Endodermal cell (in vitro differentiated cells): Measurements from ENCODE around the gene CD34. TPM values are rescaled to one million over a fixed set of nuclear protein-coding genes. Genes with fewer than 3 reads are reported as not detected.

Source experiments
- DNase-seq: peaks from one replicate; pipeline ENCODE4 v3.0.0-alpha.2; 2017
- H3K27ac ChIP-seq: 2 replicates; pipeline ENCODE4 v1.5.1; 2013; ENCODE audit warnings: mild to moderate bottlenecking, low read depth, low read length, moderate library complexity
- H3K27me3 ChIP-seq: 2 replicates; pipeline ENCODE4 v1.6.1; 2013; ENCODE audit warnings: mild to moderate bottlenecking, low read length, moderate library complexity; ENCODE audit not compliant: insufficient read depth, control insufficient read depth, poor library complexity, severe bottlenecking
- H3K36me3 ChIP-seq: 2 replicates; pipeline ENCODE4 v1.7.0; 2013; ENCODE audit warnings: mild to moderate bottlenecking, low read length, moderate library complexity; ENCODE audit not compliant: control insufficient read depth, insufficient read depth
- H3K4me1 ChIP-seq: one replicate; pipeline ENCODE4 v1.7.0; 2013; ENCODE audit warnings: low read length; ENCODE audit not compliant: control insufficient read depth, insufficient read depth
- H3K4me3 ChIP-seq: 2 replicates; pipeline ENCODE4 v1.5.1; 2013; ENCODE audit warnings: mild to moderate bottlenecking, low read length, moderate library complexity
- H3K9ac ChIP-seq: 2 replicates; pipeline ENCODE4 v1.6.1; 2013; ENCODE audit warnings: mild to moderate bottlenecking, low read length, moderate library complexity; ENCODE audit not compliant: poor library complexity, severe bottlenecking; ENCODE audit errors: extremely low read depth
- H3K9me3 ChIP-seq: 2 replicates; pipeline ENCODE4 v1.6.1; 2013; ENCODE audit warnings: mild to moderate bottlenecking, low read length, moderate library complexity; ENCODE audit not compliant: control insufficient read depth
- H3K27ac Mint-ChIP-seq: 2 replicates; pipeline ENCODE4 v1.8.0; 2020; ENCODE audit warnings: mixed read lengths
- H3K27me3 Mint-ChIP-seq: 2 replicates; pipeline ENCODE4 v1.8.0; 2021; ENCODE audit warnings: mild to moderate bottlenecking, mixed read lengths; ENCODE audit not compliant: insufficient read depth
- H3K36me3 Mint-ChIP-seq: 2 replicates; pipeline ENCODE4 v1.8.0; 2020; ENCODE audit warnings: low read depth, mixed read lengths
- H3K4me1 Mint-ChIP-seq: 2 replicates; pipeline ENCODE4 v1.8.0; 2020; ENCODE audit warnings: mixed read lengths
- H3K4me3 Mint-ChIP-seq: 2 replicates; pipeline ENCODE4 v1.8.0; 2020; ENCODE audit warnings: mild to moderate bottlenecking, moderate library complexity, mixed read lengths
- H3K9me3 Mint-ChIP-seq: 2 replicates; pipeline ENCODE4 v1.8.0; 2020; ENCODE audit warnings: mild to moderate bottlenecking, mixed read lengths
- WGBS, 2 experiments: methylation state at CpG; one replicate each; pipeline versions ENCODE4 v1.1.5 to v1.1.7; 2013; ENCODE audit warnings: missing lambda C conversion rate in 2 of 2, mixed read lengths in 1 of 2; ENCODE audit not compliant: insufficient coverage in 1 of 2, insufficient read length in 1 of 2; 5-methylcytosine and 5-hydroxymethylcytosine counted together
- total RNA-seq, 2 donors: library from RNA; stranded (reverse); fragmentation: NEBNext Ultra II Directional in 1 of 2; extraction: Animal tissue kit (Norgen Biotek cat#: 25700) in 1 of 2; gene quantifications; 2 replicates in 1 of 2; 3 replicates in 1 of 2; pipeline ENCODE4 v1.2.1, GENCODE V29; 2021
- TF ChIP-seq, protein P1 (sequence below): fragments of 200-600 bp; sonication (generic); conservative IDR thresholded peaks from 2 replicates; pipeline ENCODE4 v1.5.0; 2021; ENCODE audit warnings: antibody characterized with exemption, mild to moderate bottlenecking

CD34 gene
- total RNA-seq, 2 donors from 2014 or later: 1.6 to 6.9 TPM

GRCh38 chr1:207913951-207914350, 3.0 kb upstream of the CD34 start:
- Histone ChIP-seq H3K4me3 (no peak overlapping the region), H3K9ac (no peak overlapping the region), H3K27me3 (peaks cover 44% of the 10 kb centered on the region), H3K36me3 (no peaks in the 10 kb centered on the region), H3K9me3 (no peaks in the 10 kb centered on the region), H3K27ac (no peak overlapping the region), H3K4me1 (no peaks in the 10 kb centered on the region)
- Mint-ChIP-seq H3K4me1 (peaks cover 24% of the 10 kb centered on the region), H3K4me3 (no peak overlapping the region), H3K27me3 (peaks cover 54% of the 10 kb centered on the region), H3K27ac (no peak overlapping the region), H3K36me3 (no peaks in the 10 kb centered on the region), H3K9me3 (no peaks in the 10 kb centered on the region)
- 96% methylated on average over 1 of the region's 1 CpG; no CpG with 5 or more reads in 1 of the 2 experiments for WGBS, 2 experiments
- DNase-seq: no peak
- TF ChIP-seq, protein P1, sequence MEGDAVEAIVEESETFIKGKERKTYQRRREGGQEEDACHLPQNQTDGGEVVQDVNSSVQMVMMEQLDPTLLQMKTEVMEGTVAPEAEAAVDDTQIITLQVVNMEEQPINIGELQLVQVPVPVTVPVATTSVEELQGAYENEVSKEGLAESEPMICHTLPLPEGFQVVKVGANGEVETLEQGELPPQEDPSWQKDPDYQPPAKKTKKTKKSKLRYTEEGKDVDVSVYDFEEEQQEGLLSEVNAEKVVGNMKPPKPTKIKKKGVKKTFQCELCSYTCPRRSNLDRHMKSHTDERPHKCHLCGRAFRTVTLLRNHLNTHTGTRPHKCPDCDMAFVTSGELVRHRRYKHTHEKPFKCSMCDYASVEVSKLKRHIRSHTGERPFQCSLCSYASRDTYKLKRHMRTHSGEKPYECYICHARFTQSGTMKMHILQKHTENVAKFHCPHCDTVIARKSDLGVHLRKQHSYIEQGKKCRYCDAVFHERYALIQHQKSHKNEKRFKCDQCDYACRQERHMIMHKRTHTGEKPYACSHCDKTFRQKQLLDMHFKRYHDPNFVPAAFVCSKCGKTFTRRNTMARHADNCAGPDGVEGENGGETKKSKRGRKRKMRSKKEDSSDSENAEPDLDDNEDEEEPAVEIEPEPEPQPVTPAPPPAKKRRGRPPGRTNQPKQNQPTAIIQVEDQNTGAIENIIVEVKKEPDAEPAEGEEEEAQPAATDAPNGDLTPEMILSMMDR: no peak

DNA sequence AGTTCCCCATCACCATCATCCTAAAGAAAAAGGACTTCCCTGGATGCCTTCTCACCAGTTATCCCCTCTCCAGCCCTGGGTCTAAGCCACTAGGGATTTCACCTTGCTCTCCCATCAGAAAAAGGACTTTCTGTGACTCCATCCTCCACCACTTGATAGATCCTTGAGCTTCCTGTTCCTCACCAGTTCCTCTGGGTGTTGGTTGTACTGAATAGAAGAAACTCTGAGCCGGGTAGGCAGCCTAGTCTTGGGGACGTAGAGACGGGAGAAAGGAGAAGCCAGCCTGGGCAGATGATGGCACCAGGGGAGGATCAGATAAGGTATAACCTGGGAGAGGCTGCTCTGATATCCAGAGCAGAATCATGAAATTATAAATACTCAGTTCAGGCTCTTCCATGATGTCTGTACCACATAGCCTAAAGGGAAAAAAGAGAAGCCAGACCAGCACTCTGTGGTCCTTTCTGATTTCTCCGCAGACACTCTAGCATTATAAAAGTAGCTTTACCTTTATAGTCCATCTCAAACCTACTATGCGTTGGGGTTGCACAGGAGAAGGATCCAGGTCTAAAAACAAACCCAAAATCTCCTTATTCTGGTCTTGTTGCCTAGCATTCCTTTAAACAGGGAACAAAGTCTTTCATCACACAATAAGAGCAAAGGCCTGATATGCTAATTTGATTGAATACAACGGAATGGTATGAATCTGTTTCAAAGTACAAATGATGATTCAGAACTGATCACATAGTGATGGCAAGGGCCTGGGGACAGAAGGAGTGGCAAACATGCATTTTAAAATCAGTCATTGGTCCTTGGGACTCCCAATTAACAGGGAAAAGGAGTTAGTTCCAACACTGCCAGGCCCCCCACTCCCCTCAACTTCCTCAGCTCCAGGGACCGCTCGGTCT, 1.2 kb upstream of the CD34 start:
- TF ChIP-seq, protein P1: no peak
- Histone ChIP-seq H3K4me3 (no peak overlapping the region), H3K36me3 (no peaks in the 10 kb centered on the region), H3K9me3 (no peaks in the 10 kb centered on the region), H3K27ac (no peak overlapping the region), H3K9ac (no peak overlapping the region), H3K4me1 (no peaks in the 10 kb centered on the region), H3K27me3 (peaks cover 47% of the 10 kb centered on the region)
- Mint-ChIP-seq H3K4me3 (no peak overlapping the region), H3K27ac (no peak overlapping the region), H3K36me3 (no peaks in the 10 kb centered on the region), H3K27me3 (peaks cover 59% of the 10 kb centered on the region), H3K4me1 (peaks cover 16% of the 10 kb centered on the region), H3K9me3 (no peaks in the 10 kb centered on the region)
- DNase-seq: no peak
- 76% methylated on average over 4 to 8 of the region's 8 CpGs for WGBS, 2 experiments

DNA sequence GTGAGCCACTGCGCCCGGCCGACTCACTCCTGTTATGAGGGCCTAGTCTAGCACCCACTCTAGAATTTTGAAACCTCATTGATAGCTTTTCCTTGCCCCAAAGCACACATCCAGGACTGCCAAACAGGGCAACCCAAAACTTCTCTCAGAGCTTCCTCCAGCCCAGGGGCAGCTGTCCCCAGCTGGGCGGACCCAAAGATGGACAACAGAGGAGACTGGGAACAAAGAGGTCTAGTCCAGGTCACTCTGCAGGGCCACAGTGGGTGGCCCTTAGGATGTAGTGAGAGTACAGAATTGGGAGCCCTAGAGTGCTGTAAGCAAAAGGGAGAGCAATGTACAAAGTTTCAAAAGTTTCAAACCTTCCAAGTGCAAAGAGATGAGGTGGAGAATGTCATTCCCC, 1.2 kb downstream of the CD34 start:
- no peaks in the 10 kb centered on the region for H3K36me3 Mint-ChIP-seq
- 96 to 100% methylated on average over 1 to 4 of the region's 4 CpGs for WGBS, 2 experiments
- TF ChIP-seq, protein P1: no peak
- no peaks in the 10 kb centered on the region for H3K36me3 ChIP-seq
- H3K9me3 ChIP-seq: no peaks in the 10 kb centered on the region
- H3K27me3 Mint-ChIP-seq: peaks cover 55% of the 10 kb centered on the region
- H3K9ac ChIP-seq: no peak overlapping the region
- no peaks in the 10 kb centered on the region for H3K4me1 ChIP-seq
- H3K9me3 Mint-ChIP-seq: no peaks in the 10 kb centered on the region
- no peak overlapping the region for H3K27ac ChIP-seq
- no peak overlapping the region for H3K4me3 Mint-ChIP-seq
- no peak overlapping the region for H3K27ac Mint-ChIP-seq
- peaks cover 47% of the 10 kb centered on the region for H3K27me3 ChIP-seq
- no peak overlapping the region for H3K4me3 ChIP-seq
- DNase-seq: no peak
- peaks cover 14% of the 10 kb centered on the region for H3K4me1 Mint-ChIP-seq
